Activated CD4-positive, alpha-beta T cell treated with anti-CD3 and anti-CD28 coated beads for 24 hours (primary cell): ENCODE results near the gene PTPRM.

ENCODE experiments used
- DNase-seq, 2 donors: peaks; one replicate each; pipeline ENCODE4 v3.0.0-alpha.2; 2020; ENCODE audit warnings: low read depth in 2 of 2

Gene PTPRM

DNA sequence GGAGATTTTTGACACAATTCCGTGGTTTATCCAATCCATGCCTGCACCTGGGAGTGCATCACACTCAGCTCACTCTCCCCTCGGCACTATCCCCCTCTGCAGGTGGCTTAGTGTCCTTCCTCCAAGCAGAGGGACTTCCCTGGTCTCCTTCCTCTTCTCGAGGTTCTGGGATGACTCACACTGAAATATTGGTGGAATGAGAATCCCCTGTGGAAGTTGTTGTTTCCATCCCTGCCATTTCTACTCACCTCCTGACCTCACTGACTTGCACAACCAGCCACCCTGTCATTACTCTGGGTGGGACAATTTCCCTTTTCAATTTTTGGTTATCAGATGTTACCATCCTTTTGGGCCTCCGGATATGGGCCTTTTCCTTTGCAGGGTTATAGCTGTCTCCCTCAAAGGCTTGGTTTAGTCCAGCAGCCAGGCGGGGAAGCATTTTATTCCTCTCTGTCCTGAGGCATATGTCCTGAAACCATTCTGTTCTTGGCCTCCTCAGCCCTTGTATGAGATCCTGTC lies 59.9 kb downstream of the PTPRM start:
- no peak for DNase-seq

DNA sequence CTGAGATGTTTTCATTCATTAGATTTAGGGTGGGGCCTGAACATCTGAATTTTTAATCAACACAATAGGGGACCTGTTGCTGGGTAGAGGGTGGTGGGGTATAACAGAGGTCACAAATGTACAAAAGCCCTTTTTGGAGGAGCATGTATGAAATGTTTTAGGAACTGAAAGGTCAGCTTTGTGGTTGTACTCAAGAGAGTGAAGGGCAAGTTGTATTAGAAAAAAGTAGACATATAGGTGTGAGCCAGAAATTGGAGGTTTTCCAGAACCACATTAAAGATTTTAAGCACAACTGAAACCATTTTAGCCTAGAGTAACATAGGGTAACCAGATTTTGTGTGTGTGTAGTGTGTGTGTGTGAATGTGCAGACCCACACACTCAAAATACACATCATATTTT lies 62.3 kb downstream of the PTPRM start:
- DNase-seq, result no peak

DNA sequence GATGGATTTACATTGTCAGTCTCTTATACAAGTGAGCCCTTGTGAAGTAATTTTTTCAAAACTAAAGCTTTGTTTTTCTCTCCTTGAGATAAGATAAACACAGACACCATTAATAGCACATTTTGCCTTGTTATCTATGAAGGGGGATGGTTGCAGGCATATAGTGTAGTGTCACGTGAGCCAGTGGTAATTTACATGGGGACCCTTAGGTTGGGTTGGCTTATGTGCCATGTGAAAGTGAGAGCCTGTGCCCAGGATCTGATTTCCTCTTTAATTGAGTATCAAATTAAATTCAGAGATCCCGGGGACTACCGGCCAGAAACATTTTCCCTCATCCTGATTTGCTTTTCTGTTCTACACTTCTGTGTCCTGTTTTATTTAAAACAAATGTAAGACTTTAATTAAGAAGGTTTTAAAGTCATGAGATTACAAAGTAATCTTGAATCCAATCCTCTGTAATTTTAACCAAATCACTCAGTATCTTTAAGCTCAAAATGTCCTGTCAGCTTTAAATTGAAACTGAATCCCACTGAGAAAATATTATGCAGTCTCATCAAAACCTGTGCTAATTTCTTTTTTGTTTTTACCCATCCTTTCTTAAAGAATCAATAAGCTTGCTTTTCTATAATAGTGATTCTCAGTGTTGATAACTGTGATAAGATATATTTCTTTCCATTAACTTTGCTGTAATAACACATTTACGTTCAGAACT lies 63.8 kb downstream of the PTPRM start:
- no peak for DNase-seq

DNA sequence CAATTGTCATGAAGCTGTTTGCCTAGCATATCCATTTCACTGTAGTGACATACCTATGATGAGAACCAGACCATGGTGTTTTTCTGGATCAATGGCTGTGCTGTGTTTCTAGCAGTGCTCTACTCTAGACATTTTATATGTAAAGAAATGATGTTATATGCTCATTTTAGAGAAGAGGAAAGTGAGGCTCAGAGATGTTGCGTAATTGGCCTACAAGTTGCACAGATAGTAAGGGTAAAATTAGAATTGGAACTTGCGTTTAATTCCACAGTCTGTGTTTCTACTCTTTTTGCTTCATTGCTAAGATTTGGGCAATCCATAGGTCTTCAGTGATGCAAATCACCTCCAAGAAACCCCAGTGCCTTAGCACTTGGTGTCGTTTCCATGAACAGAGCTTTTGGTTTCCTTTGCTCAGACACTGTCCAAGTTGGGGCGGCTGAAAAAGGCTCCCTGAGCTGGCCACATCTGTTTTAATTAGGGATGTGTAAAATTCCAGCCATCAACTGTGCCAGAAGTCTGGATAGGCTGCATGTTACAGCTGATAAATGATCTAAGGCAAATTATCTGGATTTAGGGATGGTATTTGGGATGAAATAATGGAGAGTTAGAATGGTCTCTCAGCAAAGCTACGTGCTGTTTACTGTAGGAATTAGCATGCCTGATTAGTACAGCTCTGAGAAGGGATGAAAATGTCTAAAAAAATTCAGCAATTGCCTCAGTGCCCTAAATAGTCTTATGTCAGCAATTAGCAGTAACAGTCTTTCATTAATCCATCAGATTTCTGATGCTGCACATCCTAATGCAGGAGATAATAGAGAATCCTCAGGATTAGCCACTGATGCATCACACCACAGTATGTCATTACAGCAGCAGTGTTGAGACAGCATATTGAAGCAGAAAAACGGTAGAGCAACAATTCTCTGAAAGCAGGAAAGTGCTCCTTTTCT lies 65.3 kb downstream of the PTPRM start:
- DNase-seq, result no peak

DNA sequence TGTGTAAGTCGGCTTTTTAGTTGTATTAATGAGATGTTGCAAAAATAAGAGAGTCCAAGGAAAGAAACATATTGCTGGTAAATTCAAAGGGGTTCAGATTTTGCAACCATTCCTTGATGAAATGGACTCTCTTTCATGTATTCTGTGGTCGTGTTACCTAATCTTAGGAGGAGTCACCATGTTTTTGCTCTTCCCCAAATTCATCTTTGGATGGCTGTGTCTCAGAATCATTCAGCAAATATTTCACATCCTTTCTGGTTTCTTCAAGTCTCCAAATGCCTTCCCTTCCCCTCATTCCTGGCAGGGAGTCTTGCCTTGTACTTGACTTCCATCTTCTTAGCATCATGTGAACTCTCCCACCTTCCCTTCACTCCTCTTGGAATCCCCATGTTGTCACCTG lies 66.1 kb downstream of the PTPRM start:
- no peak for DNase-seq

DNA sequence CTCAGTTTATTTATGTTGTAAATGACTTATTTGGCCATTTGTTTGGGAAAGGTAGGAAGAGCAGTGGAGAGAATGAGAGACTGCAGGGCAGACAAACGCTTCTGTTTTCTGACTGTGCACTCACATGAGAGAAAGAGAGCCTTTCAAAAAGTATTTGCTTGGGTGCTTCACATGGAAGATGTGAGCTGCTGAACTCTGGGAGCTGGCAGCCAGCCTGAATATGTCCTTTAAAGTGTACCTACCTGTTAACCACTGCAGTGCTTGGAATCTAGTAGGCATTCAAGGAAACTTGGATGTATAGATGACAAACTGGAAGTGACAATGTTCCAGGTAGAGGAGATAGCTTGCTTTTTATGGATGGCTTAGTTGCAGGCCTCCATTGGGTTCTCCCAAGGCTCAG lies 68.8 kb downstream of the PTPRM start:
- DNase-seq, result no peak

DNA sequence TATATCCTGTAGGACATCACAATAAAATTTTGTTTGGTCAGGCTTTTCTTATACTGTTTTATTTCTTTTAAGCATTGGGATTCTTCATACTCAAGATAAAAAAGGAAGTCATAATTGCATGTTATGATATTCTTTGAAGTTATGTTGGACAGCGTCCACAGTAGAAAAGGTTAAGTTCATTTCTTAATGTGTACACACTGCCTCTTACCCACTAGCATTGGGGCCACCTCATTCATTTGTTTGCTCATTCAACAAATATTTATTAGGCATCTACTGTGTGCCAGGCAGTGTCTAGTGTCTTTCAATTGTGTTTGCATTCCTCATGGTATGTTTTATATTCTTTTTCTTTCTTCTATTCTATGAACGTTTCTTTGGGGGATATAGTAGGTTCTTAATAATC lies 70.2 kb downstream of the PTPRM start:
- no peak for DNase-seq

DNA sequence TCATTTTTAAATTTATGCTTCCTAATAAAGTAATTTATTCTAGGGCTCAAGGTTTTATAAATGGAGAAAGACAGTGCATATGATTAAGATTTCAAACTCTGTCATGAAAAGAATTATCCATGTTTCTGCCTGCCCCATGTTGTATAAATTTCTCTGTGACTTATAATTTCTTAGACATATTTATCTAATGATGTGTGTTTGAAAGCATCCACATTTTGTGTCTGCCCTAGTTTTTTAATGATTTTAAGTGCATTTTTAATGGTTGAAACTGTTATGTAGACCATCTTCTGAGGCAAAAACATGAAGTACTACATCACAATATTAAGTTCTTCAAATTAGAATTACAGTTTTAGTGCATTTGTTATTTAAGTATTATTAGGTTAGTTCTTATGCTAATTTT lies 71.2 kb downstream of the PTPRM start:
- no peak for DNase-seq

DNA sequence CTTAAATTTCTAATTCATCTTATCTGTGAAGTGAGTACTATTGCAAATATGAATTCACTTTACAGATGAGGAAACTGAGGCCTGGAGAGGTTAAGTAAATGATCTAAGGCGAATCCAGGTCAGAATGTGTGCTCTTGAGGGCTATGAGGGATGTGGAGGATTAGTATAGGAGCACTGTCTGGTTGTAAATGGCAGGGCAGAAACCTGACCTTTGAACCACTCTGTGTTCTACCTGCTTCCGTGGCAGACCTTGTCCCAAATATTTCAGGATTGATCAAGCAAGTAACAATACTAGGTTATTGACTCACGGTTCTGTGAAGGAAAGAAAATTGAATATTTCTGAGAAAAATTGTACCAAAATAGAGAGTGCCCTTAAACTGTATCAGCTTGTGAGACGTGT lies 74.7 kb downstream of the PTPRM start:
- no peak for DNase-seq

DNA sequence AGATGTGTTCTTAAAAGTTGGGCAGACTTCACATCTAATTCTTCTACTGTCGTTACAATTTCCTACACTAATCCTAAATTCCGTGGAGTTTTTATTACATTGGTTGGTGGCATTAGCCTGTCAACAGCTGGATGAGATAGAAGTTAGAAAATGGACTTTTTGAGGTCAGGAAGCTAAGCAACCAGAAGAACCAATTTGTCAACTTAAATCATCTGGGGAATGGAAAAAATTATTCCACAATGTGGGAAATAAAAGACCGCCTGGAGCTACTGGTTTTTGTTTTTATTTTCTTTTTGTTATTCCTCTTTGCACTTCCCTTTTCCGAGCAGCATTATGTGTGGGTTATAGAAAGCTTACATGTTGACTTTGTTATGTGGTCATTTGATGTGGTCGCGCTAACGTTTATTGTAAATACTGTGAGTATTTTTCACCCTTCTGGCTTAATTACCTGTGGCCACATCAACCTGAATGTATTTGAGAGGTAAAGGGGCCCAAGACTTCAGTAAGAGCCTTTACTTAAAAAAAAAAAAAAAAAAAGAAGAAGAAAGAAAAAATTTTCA lies 75.3 kb downstream of the PTPRM start:
- DNase-seq, result no peak

DNA sequence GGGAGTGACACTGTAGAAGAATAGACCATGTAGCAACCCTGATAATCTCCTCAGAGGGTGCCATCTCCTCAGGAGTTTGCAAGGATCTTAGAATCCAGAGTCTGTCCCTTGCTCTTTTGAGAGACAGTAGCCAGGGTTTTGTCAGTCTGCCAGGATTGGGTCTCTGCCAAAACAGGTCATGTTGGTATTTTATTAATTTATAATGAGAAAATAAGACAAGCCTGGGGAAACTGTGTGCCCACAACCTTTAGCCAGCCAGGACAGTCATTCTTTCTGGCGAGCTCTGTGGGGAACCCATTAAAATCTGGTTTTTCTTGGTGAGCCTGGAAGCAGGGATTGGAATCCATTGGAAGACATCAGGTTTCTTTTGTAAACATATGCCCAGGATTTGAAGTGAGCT lies 78.6 kb downstream of the PTPRM start:
- no peak for DNase-seq

DNA sequence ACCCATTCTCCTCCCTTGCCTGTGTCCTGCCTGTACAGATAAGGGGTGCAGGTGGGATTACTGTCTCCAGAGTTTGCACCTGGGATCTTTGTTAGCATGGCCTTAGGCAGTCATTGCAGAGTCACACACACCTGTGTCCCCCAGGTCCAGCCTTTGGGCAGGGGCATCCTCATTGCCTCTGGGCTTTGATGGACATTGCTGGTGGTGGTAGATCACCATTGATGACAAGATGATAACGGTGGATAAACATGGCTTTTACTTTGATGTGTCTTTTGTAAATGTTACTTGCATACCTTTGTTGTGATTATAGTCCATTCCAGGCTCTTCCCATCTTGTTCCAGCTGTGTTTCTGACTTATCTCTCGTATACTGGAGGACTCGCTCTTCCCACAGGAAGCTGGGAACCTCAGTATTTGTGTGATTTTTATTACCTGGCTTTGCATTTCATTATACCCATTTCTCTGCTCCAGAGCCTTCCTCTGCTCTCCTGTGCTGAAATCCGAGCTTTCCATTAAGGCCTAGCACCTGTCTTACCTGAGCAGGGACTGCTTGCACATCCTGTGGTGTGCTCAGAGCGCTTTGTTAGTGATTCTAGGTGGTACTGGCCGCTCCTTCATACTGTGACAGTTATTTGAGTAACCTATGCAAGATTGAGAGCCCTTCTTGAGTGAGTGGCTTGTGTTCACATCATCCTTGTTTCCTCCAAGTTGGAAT lies 79.2 kb downstream of the PTPRM start:
- no peak for DNase-seq

DNA sequence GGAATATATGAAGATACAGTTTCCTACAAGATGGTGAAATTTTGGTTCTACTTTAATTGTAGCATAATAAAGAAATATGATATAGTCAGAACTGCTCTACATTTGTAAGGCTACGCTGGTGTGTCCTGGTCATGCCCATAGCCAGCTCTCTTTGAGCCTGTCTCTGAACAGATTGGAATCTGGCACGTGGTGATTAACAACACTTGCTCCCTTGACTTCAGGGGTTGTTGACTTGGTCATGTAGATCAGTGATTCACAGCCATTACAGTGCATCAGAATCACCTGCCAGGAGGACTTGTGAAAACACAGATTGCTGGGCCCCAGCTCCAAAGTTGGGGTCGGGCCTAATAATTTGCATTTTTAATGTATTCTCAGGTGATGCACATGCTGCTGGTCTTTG lies 80.4 kb downstream of the PTPRM start:
- no peak for DNase-seq

DNA sequence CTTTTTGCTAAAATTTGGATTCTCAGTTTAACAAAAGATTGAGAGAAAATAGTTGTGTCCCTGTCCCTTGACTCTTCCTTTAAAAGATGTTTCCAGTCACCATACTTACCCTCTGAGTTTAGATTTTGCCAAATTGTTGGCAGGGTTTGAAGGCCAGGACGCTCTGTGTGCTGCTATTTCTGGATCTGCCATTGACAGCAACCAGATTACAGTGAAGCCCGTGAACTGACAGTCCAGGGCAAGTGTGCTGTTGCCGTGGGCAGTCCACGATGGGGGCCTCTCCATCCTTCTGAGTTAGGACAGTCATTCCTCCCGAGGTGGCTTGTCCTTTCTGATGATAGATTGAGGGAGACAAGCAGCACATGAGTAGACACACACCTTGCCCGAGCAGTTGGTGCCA lies 89.9 kb downstream of the PTPRM start:
- DNase-seq, result no peak

DNA sequence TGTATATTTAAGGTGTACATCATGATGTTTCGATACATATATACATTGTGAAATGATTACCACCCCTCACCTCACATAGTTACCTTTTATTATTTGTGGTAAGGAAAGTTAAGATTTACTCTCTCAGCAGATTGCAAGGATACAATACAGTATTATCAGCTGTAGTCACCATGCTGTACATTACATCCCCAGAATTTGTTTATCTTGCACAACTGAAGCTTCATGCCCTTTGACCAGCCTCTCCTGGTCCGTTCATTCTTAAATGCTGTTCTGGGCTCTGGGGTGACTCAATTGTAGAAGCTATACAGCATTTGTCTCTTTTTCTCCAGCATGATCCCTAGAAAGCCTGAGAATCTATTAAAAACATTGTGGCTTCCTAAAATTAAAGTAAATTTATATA lies 90.8 kb downstream of the PTPRM start:
- DNase-seq, result no peak

DNA sequence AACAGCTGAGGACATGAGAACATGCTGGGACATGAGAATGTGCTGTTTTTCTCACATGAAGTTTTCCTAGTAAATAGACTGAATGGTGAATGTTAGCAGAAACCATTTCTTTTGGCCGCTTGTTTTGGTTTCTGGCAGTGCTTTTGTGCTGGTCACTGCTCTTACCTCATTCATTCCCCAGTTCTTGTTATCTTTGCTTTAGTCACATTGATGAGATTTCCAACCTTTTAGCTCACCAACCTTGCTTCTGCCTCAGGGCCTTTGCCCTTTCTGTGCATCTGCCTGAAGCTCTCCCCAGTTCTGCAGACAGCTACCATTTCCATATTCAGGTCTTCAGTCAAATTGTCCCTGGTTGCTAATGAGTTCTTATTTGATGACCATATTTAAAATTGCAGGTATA lies 91.6 kb downstream of the PTPRM start:
- no peak for DNase-seq

DNA sequence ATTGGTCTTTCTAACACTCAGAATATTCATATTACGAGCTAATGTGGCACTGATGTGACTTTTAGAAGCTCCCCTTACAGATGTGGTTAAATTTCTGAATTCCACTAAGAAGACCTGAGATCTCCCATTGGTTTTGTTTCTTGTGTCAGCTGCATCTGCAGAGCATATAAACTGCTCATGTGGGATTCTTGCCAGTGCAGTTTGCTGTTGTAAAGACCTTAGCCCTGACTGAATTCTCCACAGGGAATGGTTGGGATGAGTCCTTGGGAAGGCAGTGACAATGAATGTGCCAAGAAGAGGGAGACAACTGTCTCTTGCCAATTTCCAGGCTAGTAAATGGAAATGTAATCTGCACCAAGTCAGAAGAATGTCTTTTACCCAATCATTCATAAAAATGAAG lies 94.1 kb downstream of the PTPRM start:
- no peak for DNase-seq

DNA sequence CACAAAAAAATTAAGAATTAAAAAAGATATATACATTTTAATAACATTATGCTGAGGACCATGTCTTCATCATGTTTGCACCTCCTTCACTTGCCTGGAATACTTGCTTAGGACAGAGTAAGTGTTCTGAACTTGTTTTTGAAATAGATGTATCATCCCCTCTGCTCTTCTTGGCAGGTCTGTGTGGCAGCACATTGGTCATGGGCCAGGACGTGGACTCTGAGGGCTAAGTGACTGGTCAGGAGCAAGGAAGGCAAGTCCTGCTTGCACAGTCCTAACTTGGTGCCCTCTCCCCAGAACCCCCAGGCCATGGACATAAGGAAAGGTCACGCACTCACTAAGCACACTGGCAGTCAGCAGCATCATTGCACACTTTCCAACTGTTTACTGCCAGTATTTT lies 95.8 kb downstream of the PTPRM start:
- DNase-seq, result no peak

DNA sequence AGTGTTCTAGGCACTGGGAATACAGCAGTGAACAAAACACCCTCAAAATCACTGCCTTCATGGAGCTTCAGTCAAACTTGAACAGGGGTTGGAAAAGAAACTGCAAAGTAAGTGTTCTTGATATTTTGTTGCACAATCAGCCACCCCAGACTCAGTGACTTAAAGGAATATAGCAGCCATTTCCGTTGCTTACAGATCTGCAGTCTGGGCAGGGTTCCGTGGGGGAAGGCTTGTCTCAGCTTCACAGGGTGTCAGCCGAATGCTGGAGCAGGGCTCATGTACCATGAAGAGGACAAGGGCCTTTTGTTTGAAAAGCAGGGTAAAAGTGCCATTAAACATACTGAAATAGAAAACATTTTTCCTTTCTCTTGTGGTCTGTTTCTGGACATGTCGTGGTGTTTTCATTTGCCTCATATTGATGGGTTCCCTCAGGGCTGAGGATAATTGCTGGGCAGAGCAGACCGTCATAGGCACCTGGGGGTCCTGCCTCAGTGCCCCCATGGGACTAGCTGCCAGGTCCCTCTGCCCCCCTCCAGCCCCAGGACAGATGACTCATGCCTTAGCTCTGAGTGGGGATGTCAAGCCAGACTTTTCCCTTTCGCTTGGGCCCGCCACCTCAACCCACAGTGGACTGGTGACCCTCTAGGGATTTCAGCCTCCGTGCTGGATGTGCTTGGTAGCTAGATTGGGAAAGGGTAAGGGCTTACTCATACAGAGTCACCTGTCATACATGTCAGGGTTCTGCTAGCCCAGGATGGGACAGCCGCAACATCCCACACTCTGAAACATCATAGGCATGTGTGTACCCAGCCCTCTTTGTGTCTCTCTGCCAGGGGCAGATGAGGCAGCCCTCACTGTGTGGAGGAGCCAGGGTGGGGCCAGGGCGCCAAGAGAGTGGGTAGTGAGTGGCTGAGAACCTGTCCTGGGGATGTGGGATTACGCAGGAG lies 96.5 kb downstream of the PTPRM start:
- no peak for DNase-seq

DNA sequence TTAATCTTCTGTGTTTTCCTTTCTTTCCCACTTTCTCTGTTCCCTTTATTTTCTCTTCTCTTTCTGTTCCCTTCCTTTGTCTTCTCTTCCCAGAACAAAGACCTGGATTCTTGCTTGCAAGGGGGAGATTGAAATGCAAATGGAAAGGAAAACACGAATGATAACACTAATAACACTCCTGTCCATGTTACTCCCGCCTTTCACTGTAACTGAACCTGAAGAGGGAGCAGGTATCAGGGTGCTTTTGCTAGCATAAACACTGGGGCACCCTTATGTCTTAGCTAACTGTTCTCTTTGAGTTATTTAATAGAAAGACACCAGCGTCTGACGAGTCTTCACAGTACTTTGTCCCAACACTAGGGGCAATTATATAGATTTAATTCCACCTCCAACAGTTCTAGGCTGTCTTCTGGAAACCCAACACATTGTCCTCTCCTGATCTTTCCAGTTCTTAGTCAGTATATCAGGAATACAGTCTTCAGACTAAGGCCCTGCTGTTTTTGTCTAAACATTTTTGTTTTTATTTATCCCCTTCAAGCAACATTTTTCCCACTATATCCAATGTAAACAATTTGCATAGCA lies 99.2 kb downstream of the PTPRM start:
- DNase-seq, result no peak

DNA sequence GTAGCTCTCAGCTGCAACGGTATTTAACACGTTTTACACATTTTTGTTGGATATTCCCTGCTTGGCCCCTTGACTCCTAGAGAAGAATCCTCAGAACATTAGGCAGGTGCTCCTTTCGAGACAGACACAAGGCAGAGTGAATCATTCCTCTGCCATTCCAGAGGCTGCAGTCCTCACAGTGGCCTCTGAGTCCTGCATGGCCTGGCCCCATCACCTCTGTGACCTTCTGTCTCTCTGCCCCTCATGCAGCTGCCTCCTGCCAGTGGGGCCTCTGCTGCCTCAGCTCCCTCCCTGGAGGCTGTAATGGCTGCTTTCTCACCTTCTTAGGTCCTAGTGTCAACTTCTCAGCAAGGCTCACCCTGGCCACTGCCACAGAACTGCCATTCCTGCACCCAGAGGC lies 101.3 kb downstream of the PTPRM start:
- DNase-seq, result no peak
